Measurements from ENCODE around the gene TSSC4.

DNA sequence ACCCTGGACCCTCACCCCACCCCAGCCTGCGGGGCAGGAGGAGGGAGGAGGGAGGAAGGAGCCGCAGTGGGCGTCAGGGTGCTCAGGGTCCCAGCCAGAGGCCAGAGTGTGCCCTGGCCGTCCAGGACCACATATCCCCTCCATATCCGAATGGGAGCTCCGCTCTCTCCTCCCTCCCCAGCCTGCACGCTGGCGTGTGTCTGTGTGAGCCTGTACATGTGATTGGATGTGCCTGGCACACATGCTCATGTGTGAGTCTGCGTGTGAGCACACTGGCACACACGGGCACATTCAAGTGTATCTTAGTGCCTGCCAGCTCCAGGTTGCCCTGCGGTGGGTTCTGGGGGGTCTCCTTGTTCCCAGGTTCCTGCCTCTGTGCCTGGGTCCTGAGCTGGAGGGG lies 8.1 kb downstream of the TSSC4 start:
- TF ChIP-seq BCL11A (tag by site-specific recombination; IDR thresholded peaks at IDR 0.05; ENCODE audit: low read depth), result no peak
- no peak for TF ChIP-seq ZNF561 (tag by site-specific recombination; IDR thresholded peaks at IDR 0.05; ENCODE audit: borderline replicate concordance)
